ENCODE measurements around the gene FPR2.
"Not testable (repeated sequence)": the region's sequence is repeated elsewhere in the genome, so short reads cannot be mapped to it uniquely, and the experiment has no call there.

Gene FPR2

GRCh38 chr19:51784922-51785690, 24.1 kb downstream of the FPR2 start:
- no peak for DNase-seq

GRCh38 chr19:51786646-51787494, 25.9 kb downstream of the FPR2 start:
- no peak for DNase-seq

- DNase-seq = no peak
Observed at GRCh38 chr19:51788029-51788428, 27.0 kb downstream of the FPR2 start.

DNA sequence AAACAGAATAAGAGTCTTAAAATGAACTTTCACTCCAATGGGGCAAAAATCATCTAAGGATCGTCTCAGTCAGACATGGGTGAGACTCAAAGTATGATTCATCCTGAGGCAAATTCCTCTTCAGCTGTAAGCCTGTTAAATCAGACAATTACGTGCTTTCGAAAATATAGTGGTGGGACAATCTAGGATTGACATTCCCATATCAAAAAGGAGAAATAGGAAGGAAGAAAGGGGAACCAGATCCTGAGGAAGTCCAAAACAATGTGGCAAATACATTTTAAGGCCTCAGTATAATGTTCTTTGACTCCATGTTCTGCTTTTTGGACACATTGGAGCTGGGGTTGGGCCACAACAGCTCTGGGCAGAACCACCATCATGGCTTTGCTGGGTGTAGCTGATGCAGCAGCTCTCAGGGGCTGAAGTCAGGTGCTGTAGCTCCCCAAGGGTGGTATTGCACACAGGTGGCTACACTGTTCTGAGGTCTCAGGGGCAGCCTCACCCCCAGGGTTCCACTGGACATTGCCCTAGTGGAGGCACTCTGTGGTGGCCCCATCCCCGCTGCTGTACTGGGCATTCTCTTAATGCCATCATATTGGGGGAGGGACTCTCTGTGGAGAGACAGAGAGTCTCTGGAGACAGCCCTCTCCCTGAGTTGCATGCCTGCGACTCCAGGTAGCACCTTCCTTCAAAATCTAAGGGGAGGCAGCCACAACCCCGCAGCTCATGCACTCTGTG, 28.2 kb downstream of the FPR2 start:
- no peak for DNase-seq

- no peak for DNase-seq
Observed at GRCh38 chr19:51792932-51793331, 32.0 kb downstream of the FPR2 start.

DNA sequence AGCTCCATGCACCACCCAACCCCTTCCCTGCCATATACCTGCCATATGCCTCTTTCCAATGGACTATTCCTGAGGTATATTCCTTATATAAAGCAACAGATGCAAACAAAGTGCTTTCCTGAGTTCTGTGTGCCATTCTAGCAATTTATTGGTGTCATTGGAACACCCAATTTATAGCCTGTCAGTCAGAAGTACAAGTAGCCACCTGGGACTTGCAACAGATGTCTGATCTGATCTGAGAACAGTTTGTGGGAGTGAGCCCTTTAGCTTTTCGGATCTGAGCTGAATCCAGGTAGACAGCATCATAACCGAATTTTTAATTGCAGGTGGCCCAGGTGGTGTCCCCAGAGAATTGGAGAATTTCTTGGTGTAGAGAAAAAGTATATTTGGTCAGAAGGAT, 33.0 kb downstream of the FPR2 start:
- DNase-seq = no peak

GRCh38 chr19:51794885-51795490, 34.0 kb downstream of the FPR2 start, which contains the start of gene FPR3:
TSS of gene FPR3 (plus strand) at chr19:51795157. CDS start at chr19:51823749, 28,592 bp downstream.
- DNase-seq = no peak

GRCh38 chr19:51796195-51796679, 35.3 kb downstream of the FPR2 start:
- DNase-seq = no peak

DNA sequence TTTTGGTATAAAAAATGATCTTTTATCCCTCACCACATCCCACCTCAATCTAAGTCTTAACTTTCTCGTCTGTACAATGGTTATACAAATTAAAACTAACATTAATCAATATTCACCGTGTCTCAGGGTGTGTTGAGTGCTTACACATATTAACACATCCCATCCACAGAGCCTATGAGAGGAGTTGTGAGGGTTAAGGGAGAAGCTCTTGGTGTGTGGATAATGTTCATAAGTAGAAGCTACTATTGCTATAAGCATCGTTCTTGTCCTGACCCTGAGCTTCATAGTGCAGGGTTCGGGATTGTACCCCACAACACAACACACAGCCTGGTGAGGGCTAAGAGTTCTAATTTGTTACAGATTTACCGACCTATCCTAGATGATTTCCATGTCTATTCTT, 36.5 kb downstream of the FPR2 start:
- no peak for DNase-seq

DNA sequence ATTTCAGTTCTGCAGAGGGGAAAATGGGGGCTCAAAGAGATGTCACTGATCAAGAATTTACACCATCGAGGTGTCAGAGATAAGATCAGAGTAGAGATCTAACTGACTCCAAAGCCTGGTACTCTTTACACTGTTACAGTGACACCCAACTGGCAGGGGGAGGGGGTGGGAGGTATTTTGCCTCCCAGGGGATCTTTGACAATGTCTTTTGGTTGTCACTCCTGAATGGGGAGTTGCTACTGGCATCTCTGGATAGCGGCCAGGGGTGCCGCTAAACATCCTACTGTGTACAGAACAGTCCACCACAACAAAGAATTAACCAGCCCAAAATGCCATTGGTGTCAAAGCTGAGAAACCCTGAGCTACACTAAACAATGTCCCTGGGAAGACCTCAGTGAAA, 37.1 kb downstream of the FPR2 start:
- DNase-seq = no peak

DNA sequence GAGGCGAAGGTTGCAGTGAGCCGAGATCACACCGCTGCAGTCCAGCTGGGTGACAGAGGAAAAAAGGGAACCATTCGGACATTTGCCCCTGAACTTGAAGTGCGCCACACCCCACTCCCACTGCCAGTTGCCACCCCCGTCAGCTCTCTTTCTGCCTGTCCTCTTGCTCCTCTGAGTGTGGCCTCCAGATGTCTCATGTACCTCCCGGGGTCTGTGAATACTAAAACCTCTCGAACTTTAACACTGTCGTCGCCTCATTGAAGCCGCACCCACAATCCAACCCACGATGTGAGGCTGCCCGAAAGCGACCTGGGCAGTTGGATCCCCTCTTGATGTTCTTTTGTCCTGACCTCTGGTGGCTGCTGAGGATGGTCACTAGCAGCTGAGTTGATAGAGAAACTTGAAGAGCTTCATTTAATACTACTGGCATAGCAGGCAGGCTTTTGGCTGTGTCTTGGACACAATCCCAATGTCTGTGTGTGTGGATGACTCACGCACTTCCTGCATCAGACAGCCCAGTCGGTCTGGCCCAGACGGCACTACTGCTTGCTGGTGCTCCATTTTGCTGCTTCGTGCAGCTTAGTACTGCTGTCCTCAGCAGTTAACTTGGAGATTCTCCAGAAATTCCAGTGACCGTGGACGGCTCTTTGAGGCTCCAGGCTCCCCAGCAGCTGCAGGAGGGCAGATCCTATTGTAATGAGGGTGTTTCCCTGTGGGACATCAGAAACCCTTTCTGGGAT, 38.2 kb downstream of the FPR2 start:
- DNase-seq = no peak

GRCh38 chr19:51799774-51800472, 38.9 kb downstream of the FPR2 start:
- DNase-seq = no peak

GRCh38 chr19:51800473-51801244, 39.7 kb downstream of the FPR2 start:
- no peak for DNase-seq

DNA sequence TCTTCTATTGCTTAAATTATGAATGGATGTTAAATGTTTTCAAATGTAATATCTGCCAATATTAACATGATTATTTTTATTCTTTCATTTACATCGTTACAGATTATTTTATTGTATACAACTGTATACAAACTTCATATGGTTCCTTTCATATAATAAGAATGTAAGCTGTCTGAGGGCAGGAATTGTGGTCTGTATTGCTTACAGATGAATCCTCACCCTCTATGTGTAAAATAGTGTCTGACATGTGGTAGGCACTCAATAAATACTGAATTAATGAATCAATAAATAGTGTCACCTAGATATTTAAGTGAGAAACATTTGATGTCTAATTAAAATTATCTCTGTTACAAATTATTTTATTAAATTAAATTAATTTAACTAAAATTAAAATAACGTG, 41.8 kb downstream of the FPR2 start:
- no peak for DNase-seq

DNA sequence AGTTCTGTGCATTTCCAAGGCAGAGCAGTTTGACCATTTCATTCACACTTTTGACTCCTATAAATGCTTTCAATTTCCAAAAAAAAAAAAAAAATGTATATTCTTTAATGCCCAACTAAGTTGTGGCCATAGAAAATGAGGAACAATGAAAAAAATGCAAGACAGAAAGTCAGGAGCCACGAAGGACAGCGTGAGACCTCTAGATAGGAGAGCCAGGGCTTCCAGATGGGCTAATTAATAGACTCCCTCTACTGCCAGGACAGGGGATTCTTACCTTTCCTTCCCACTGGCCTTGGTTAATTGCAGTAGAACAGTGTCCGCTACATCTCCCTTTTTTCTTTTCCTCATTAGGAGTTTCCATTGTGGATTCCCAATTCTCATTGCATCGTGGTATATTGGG, 42.5 kb downstream of the FPR2 start:
- no peak for DNase-seq

GRCh38 chr19:51803967-51804366, 43.0 kb downstream of the FPR2 start:
- DNase-seq = no peak

DNA sequence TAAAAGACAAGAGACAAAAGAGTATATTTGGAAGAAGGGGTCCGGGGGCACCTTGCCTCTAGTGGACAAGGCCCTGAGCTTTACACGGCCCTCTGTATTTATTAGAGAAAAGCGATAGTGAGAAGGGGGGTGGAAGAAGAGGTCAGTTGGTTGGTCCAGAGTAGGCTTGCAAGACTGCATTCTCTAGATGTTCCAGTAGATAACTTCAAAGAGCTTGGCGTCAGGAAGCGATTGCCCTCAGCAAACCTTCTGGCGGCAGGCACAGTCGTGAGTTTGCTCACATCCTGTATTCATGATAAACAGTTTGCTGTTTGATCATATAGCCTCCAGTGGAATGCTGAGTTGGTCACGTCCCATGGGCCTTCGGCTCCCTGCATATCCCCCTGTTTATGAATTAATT, 43.8 kb downstream of the FPR2 start:
- not testable (repeated sequence) for DNase-seq

GRCh38 chr19:51805396-51805795, 44.4 kb downstream of the FPR2 start:
- DNase-seq = not testable (repeated sequence)

DNA sequence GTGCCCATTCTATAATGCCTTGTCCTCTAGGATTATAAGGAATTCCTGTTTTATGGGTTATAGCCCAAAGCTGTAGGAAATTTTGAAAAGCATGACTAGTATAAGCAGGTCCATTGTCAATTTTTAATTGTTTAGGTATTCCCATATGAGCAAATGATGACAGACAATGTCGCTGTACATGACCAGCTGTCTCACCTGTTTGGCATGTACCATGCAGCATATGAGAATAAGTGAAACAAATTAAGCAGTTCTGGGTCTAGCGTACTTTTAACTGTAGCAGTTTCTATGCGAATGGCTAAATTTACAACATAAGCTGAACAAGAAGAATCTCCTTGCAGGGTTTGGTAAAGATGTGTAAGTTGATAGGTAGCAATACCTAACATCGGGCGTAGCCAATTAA, 45.6 kb downstream of the FPR2 start:
- not testable (repeated sequence) for DNase-seq

- DNase-seq = no peak
Observed at GRCh38 chr19:51807111-51807701, 46.2 kb downstream of the FPR2 start.

All from effector CD4-positive, alpha-beta T cell (primary cell).